GM19023 (cell line): ENCODE measurements around the gene TERB2.
"Not testable (repeated sequence)": the region's sequence is repeated elsewhere in the genome, so short reads cannot be mapped to it uniquely, and the experiment has no call there.

Experiments
- ATAC-seq: cut with Tn5 transposase; IDR thresholded peaks from one replicate; pipeline ENCODE4 v1.9.1; 2021; ENCODE audit warnings: mild to moderate bottlenecking, moderate library complexity; ENCODE audit not compliant: unreplicated experiment

The TERB2 gene

GRCh38 chr15:44956388-44956787, at the start of gene TERB2:
TERB2 (plus strand) TSS chr15:44956687; CDS start chr15:44956719, 32 bp downstream.
- ATAC-seq, result no peak

- no peak for ATAC-seq
Observed at GRCh38 chr15:44909423-44909822, 47.1 kb upstream of the TERB2 start.

GRCh38 chr15:44910981-44911625, 45.4 kb upstream of the TERB2 start:
- no peak for ATAC-seq

GRCh38 chr15:44912186-44912585, 44.3 kb upstream of the TERB2 start:
- not testable (repeated sequence) for ATAC-seq

- ATAC-seq, result not testable (repeated sequence)
Observed at GRCh38 chr15:44912974-44913448, 43.5 kb upstream of the TERB2 start.

GRCh38 chr15:44918136-44918535, 38.4 kb upstream of the TERB2 start:
- ATAC-seq, result no peak

GRCh38 chr15:44928658-44929057, 27.8 kb upstream of the TERB2 start:
- not testable (repeated sequence) for ATAC-seq

GRCh38 chr15:44930283-44930682, 26.2 kb upstream of the TERB2 start:
- ATAC-seq, result not testable (repeated sequence)

GRCh38 chr15:44958302-44958701, 1.8 kb downstream of the TERB2 start:
- ATAC-seq, result not testable (repeated sequence)

GRCh38 chr15:44968475-44968874, 12.0 kb downstream of the TERB2 start:
- ATAC-seq, result no peak

GRCh38 chr15:44971036-44971435, 14.5 kb downstream of the TERB2 start:
- no peak for ATAC-seq

GRCh38 chr15:44976183-44976582, 19.7 kb downstream of the TERB2 start:
- ATAC-seq, result not testable (repeated sequence)

GRCh38 chr15:44977781-44978180, 21.3 kb downstream of the TERB2 start:
- ATAC-seq, result not testable (repeated sequence)

- ATAC-seq, result not testable (repeated sequence)
Observed at GRCh38 chr15:44979617-44980339, 23.3 kb downstream of the TERB2 start.

- ATAC-seq, result not testable (repeated sequence)
Observed at GRCh38 chr15:44984144-44984543, 27.7 kb downstream of the TERB2 start.

GRCh38 chr15:44986346-44987055, 30.0 kb downstream of the TERB2 start:
- not testable (repeated sequence) for ATAC-seq

GRCh38 chr15:44987711-44988110, 31.2 kb downstream of the TERB2 start:
- not testable (repeated sequence) for ATAC-seq

- ATAC-seq, result not testable (repeated sequence)
Observed at GRCh38 chr15:44988184-44988869, 31.8 kb downstream of the TERB2 start.

- ATAC-seq, result not testable (repeated sequence)
Observed at GRCh38 chr15:44988870-44989219, 32.4 kb downstream of the TERB2 start.

GRCh38 chr15:44997632-44998031, 41.1 kb downstream of the TERB2 start:
- ATAC-seq, result not testable (repeated sequence)

GRCh38 chr15:44999105-44999504, 42.6 kb downstream of the TERB2 start:
- no peak for ATAC-seq
